Measurements from ENCODE around the gene BRPF1. TPM values are rescaled to one million over a fixed set of nuclear protein-coding genes. Genes with fewer than 3 reads are reported as not detected.
A peak's percentile ranks its signal among the peaks of the same experiment; 100 is the strongest.

Gene BRPF1
- polyA plus RNA-seq, 2 donors = 6.1 to 8.9 TPM

DNA sequence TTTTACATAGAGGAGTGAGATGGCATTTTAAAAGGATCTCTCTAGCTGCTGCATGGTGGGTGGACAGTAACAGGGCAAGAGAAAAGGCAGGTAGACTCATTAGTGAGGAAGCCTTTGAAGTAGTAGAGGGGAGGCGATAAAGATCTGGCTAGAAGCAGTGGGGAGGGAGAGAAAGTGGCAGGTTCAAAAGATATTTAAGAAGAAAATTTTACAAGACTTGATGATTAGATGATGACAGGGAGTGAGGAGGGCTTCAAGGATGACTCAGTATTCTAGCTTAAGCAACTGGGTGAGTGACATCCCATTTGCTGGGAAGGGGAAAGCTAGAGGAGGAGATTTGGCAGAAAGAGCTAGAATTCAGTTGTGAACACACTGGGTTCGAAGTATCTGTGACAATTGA is 3.8 kb upstream of the BRPF1 start:
- 95% methylated on average over 2 of the region's 2 CpGs for WGBS, 2 donors
- peaks cover 0 to 4% of the 10 kb centered on the region in 2 donors for H3K4me1 ChIP-seq (ENCODE audit: control insufficient read depth in 2 of 2, insufficient read depth in 2 of 2, low read length in 1 of 2)
- no peaks in the 10 kb centered on the region for H3K9me3 ChIP-seq (ENCODE audit: control insufficient read depth in 2 of 2, insufficient read depth in 1 of 2, low read depth in 1 of 2, low read length in 1 of 2)
- H3K36me3 ChIP-seq (ENCODE audit: control insufficient read depth in 2 of 2, insufficient read depth in 2 of 2, low read length in 1 of 2) = no peaks in the 10 kb centered on the region
- H3K27ac ChIP-seq (ENCODE audit: low read depth in 2 of 2, low read length in 1 of 2) = no peak overlapping the region
- no peaks in the 10 kb centered on the region for H3K27me3 ChIP-seq (ENCODE audit: control insufficient read depth in 1 of 2, insufficient read depth in 2 of 2, low read length in 2 of 2)
- H3K4me3 ChIP-seq (ENCODE audit: low read depth in 1 of 2, low read length in 2 of 2) = no peak overlapping the region

DNA sequence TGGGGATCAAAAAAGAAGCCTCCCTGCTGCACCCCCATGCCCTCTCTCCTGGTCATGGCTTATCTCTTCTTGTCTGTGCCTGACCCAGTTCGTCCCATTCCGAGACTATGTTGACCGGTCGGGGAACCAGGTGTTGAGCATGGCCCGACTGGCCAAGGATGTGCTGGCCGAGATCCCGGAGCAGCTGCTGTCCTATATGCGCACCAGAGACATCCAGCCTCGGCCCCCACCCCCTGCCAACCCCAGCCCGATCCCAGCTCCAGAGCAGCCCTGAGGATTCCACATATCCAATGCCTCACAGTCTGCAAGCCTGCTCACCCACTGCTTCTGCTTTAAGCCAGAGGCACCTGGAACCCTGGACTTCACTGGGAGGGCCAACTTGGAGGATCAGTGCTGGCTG is 2.1 kb upstream of the BRPF1 start:
- Histone ChIP-seq H3K9me3 (ENCODE audit: control insufficient read depth in 2 of 2, insufficient read depth in 1 of 2, low read depth in 1 of 2, low read length in 1 of 2) (no peaks in the 10 kb centered on the region), H3K4me1 (ENCODE audit: control insufficient read depth in 2 of 2, insufficient read depth in 2 of 2, low read length in 1 of 2) (peaks cover 0 to 10% of the 10 kb centered on the region in 2 donors), H3K27ac (ENCODE audit: low read depth in 2 of 2, low read length in 1 of 2) (no peak overlapping the region), H3K36me3 (ENCODE audit: control insufficient read depth in 2 of 2, insufficient read depth in 2 of 2, low read length in 1 of 2) (peaks cover 0 to 3% of the 10 kb centered on the region in 2 donors), H3K4me3 (ENCODE audit: low read depth in 1 of 2, low read length in 2 of 2) (no peak overlapping the region), H3K27me3 (ENCODE audit: control insufficient read depth in 1 of 2, insufficient read depth in 2 of 2, low read length in 2 of 2) (no peaks in the 10 kb centered on the region)
- 92 to 93% methylated on average over 9 to 10 of the region's 10 CpGs for WGBS, 2 donors

DNA sequence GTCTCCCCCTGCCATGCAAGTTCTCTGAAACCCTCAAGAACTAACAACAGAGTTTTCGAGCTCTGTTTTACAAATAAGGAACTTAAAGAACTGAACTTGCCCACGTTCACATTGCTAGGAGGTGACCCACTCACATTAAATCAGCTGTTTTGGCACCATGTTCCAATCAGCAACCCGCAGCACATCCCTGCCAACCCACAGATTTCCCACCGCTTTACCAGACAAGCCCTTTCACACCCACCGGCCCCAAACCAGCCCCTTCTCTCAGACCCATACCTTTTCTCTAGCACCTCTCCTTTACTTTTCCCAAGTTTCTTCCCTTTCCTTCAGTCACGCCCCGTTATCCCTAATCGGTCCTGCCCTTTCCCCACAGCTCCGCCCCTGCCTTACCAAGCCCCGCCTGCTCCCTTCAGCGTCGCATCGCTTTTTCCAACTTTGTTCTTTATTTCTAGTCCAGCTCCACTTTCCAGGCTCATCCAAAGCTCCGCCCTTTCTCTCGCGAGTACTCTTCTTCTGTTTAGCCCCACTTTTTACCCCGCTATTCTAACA is 804 bp upstream of the BRPF1 start:
- Histone ChIP-seq H3K27ac (ENCODE audit: low read depth in 2 of 2, low read length in 1 of 2) (peak overlapping the region; percentile 75 to 87), H3K9me3 (ENCODE audit: control insufficient read depth in 2 of 2, insufficient read depth in 1 of 2, low read depth in 1 of 2, low read length in 1 of 2) (no peaks in the 10 kb centered on the region), H3K4me3 (ENCODE audit: low read depth in 1 of 2, low read length in 2 of 2) (peak overlapping the region; percentile 48 to 56), H3K27me3 (ENCODE audit: control insufficient read depth in 1 of 2, insufficient read depth in 2 of 2, low read length in 2 of 2) (no peaks in the 10 kb centered on the region), H3K36me3 (ENCODE audit: control insufficient read depth in 2 of 2, insufficient read depth in 2 of 2, low read length in 1 of 2) (peaks cover 0 to 5% of the 10 kb centered on the region in 2 donors), H3K4me1 (ENCODE audit: control insufficient read depth in 2 of 2, insufficient read depth in 2 of 2, low read length in 1 of 2) (peaks cover 0 to 13% of the 10 kb centered on the region in 2 donors)
- WGBS, 2 donors = 1 to 2% methylated on average over 16 of the region's 17 CpGs

DNA sequence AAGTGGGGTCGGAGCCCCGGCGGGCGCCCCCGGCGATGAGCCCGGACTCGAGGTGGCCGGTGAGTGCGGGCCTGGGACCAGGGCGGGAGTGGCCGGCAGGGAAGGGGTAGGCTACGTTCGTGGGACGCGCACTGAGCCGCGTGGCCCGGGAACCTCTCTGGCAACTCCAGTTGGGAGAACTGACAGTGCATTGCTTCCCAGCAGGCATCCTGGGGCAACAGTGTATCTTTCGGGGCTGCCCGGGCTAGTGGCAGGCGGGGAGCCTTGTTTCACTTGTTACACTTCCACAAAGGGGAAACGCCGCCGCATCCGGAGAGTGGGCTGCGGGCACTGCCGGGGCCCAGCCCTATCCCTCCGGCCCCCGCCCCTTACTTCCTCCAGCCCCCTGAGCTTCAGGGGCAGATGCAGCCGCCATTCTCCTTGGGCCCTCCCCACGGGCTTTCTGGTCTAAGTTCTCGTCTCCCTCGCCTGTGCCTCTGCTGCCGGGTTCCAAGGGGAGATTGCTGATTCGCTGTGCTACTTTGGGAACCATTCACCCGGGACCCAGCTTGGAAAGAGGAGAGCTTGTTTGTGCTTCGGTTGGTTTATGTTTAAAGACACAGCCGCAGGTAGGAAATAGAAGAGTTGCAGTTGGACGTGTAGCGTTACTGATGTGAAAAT is 675 bp downstream of the BRPF1 start:
- Histone ChIP-seq H3K4me3 (ENCODE audit: low read depth in 1 of 2, low read length in 2 of 2) (peak overlapping the region; percentile 93 to 96), H3K27ac (ENCODE audit: low read depth in 2 of 2, low read length in 1 of 2) (peak overlapping the region; percentile 95 to 98), H3K27me3 (ENCODE audit: control insufficient read depth in 1 of 2, insufficient read depth in 2 of 2, low read length in 2 of 2) (no peaks in the 10 kb centered on the region), H3K4me1 (ENCODE audit: control insufficient read depth in 2 of 2, insufficient read depth in 2 of 2, low read length in 1 of 2) (peaks cover 0 to 13% of the 10 kb centered on the region in 2 donors), H3K9me3 (ENCODE audit: control insufficient read depth in 2 of 2, insufficient read depth in 1 of 2, low read depth in 1 of 2, low read length in 1 of 2) (no peaks in the 10 kb centered on the region), H3K36me3 (ENCODE audit: control insufficient read depth in 2 of 2, insufficient read depth in 2 of 2, low read length in 1 of 2) (peaks cover 6 to 10% of the 10 kb centered on the region in 2 donors)
- 1% methylated on average over 36 to 41 of the region's 41 CpGs for WGBS, 2 donors

DNA sequence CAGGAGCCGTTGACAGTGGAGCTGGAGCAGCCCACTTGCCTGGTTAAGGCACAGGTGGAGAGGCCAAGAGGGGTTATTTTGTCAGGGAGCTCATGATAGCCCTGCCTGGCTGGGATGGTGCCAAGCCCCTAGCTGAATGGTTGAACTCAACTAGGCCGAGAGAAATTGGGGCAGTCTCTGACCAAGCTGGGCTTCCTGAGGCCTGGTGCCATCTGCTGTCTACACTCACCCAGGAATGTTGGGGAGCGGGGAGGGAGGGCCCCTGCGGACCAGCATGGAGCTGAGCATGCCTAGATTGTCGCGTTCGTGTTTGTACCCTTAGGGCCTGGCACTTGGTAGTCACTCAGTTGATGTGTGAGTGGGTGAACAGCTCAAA is 1.2 kb downstream of the BRPF1 start:
- 27% methylated on average over 7 of the region's 7 CpGs for WGBS, 2 donors
- Histone ChIP-seq H3K27ac (ENCODE audit: low read depth in 2 of 2, low read length in 1 of 2) (peak overlapping the region; percentile 48 to 95), H3K4me3 (ENCODE audit: low read depth in 1 of 2, low read length in 2 of 2) (peak overlapping the region; percentile 93 to 96), H3K4me1 (ENCODE audit: control insufficient read depth in 2 of 2, insufficient read depth in 2 of 2, low read length in 1 of 2) (peaks cover 0 to 13% of the 10 kb centered on the region in 2 donors), H3K9me3 (ENCODE audit: control insufficient read depth in 2 of 2, insufficient read depth in 1 of 2, low read depth in 1 of 2, low read length in 1 of 2) (no peaks in the 10 kb centered on the region), H3K27me3 (ENCODE audit: control insufficient read depth in 1 of 2, insufficient read depth in 2 of 2, low read length in 2 of 2) (no peaks in the 10 kb centered on the region), H3K36me3 (ENCODE audit: control insufficient read depth in 2 of 2, insufficient read depth in 2 of 2, low read length in 1 of 2) (peaks cover 6 to 10% of the 10 kb centered on the region in 2 donors)

DNA sequence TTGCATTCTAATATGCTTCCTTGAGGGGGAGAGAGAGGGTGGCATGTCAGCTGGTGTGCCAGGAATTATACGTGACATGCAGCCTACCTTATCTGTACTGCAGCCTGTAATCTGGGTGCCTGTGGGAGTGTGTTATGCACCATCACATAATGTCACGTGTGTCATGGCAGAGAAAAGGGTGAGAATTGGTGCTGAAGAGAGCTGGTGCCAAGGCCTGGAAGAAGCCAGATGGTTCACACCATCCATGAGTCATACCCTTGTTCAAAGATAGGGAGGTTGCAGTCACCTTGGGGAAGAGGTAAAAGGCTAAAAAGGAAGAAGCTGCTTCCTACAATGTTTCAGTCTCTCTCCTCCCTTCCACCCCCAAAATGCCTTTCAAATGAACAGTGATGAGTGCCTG is 5.3 kb downstream of the BRPF1 start:
- Histone ChIP-seq H3K4me1 (ENCODE audit: control insufficient read depth in 2 of 2, insufficient read depth in 2 of 2, low read length in 1 of 2) (peaks cover 0 to 15% of the 10 kb centered on the region in 2 donors), H3K9me3 (ENCODE audit: control insufficient read depth in 2 of 2, insufficient read depth in 1 of 2, low read depth in 1 of 2, low read length in 1 of 2) (no peaks in the 10 kb centered on the region), H3K4me3 (ENCODE audit: low read depth in 1 of 2, low read length in 2 of 2) (no peak overlapping the region), H3K27me3 (ENCODE audit: control insufficient read depth in 1 of 2, insufficient read depth in 2 of 2, low read length in 2 of 2) (no peaks in the 10 kb centered on the region), H3K27ac (ENCODE audit: low read depth in 2 of 2, low read length in 1 of 2) (no peak overlapping the region), H3K36me3 (ENCODE audit: control insufficient read depth in 2 of 2, insufficient read depth in 2 of 2, low read length in 1 of 2) (peaks cover 20 to 36% of the 10 kb centered on the region in 2 donors)
- WGBS, 2 donors = 63 to 66% methylated on average over 2 of the region's 2 CpGs

DNA sequence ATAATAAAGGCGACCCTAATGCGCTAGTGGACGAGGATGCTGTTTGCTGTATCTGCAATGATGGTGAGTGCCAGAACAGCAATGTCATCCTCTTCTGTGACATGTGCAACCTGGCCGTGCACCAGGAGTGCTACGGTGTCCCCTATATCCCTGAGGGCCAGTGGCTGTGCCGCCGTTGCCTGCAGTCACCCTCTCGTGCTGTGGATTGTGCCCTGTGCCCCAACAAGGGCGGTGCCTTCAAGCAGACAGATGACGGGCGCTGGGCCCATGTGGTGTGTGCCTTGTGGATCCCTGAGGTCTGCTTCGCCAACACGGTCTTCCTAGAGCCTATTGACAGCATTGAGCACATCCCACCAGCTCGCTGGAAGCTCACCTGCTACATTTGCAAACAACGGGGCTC is 7.6 kb downstream of the BRPF1 start:
- H3K36me3 ChIP-seq (ENCODE audit: control insufficient read depth in 2 of 2, insufficient read depth in 2 of 2, low read length in 1 of 2) = peaks cover 41 to 51% of the 10 kb centered on the region in 2 donors
- H3K4me3 ChIP-seq (ENCODE audit: low read depth in 1 of 2, low read length in 2 of 2) = no peak overlapping the region
- no peaks in the 10 kb centered on the region for H3K9me3 ChIP-seq (ENCODE audit: control insufficient read depth in 2 of 2, insufficient read depth in 1 of 2, low read depth in 1 of 2, low read length in 1 of 2)
- H3K27ac ChIP-seq (ENCODE audit: low read depth in 2 of 2, low read length in 1 of 2) = no peak overlapping the region
- 94 to 96% methylated on average over 15 of the region's 15 CpGs for WGBS, 2 donors
- peaks cover 0 to 7% of the 10 kb centered on the region in 2 donors for H3K4me1 ChIP-seq (ENCODE audit: control insufficient read depth in 2 of 2, insufficient read depth in 2 of 2, low read length in 1 of 2)
- H3K27me3 ChIP-seq (ENCODE audit: control insufficient read depth in 1 of 2, insufficient read depth in 2 of 2, low read length in 2 of 2) = no peaks in the 10 kb centered on the region

DNA sequence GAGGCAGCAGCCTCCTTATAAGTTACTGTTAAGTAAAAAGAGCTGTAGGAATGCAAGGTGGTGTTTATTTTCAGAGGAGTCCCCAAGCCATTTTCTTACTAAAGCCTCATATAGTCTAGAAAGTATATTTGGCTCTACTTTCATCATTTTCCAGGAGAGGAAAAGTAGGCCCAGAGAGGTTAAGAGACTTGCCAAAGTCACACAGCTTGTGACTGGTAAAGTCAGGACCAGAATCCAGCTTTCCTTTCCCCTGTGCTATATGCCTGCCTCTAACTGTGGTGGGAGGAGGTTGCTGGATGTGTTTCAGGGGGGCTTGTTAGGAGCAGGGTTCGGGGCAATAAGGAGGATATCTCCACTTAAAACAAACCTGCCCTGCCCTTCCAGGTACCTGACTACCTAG is 11.0 kb downstream of the BRPF1 start:
- 95 to 100% methylated on average over 1 of the region's 1 CpG for WGBS, 2 donors
- Histone ChIP-seq H3K27me3 (ENCODE audit: control insufficient read depth in 1 of 2, insufficient read depth in 2 of 2, low read length in 2 of 2) (no peaks in the 10 kb centered on the region), H3K4me1 (ENCODE audit: control insufficient read depth in 2 of 2, insufficient read depth in 2 of 2, low read length in 1 of 2) (peaks cover 0 to 2% of the 10 kb centered on the region in 2 donors), H3K36me3 (ENCODE audit: control insufficient read depth in 2 of 2, insufficient read depth in 2 of 2, low read length in 1 of 2) (peaks cover 45 to 69% of the 10 kb centered on the region in 2 donors), H3K4me3 (ENCODE audit: low read depth in 1 of 2, low read length in 2 of 2) (no peak overlapping the region), H3K9me3 (ENCODE audit: control insufficient read depth in 2 of 2, insufficient read depth in 1 of 2, low read depth in 1 of 2, low read length in 1 of 2) (no peaks in the 10 kb centered on the region), H3K27ac (ENCODE audit: low read depth in 2 of 2, low read length in 1 of 2) (no peak overlapping the region)

DNA sequence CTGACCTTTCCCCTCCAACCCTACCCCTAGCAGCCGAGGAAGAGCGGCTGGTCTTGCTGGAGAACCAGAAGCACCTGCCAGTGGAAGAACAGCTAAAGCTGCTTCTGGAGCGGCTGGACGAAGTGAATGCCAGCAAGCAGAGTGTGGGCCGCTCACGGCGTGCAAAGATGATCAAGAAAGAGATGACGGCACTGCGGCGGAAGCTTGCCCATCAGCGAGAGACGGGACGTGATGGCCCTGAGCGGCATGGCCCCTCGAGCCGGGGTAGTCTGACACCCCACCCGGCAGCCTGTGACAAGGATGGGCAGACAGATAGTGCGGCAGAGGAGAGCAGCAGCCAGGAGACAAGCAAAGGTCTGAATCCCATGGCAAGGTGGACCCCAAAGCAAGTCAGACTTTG is 12.0 kb downstream of the BRPF1 start:
- no peak overlapping the region for H3K4me3 ChIP-seq (ENCODE audit: low read depth in 1 of 2, low read length in 2 of 2)
- no peaks in the 10 kb centered on the region for H3K27me3 ChIP-seq (ENCODE audit: control insufficient read depth in 1 of 2, insufficient read depth in 2 of 2, low read length in 2 of 2)
- WGBS, 2 donors = 95 to 97% methylated on average over 18 of the region's 18 CpGs
- H3K4me1 ChIP-seq (ENCODE audit: control insufficient read depth in 2 of 2, insufficient read depth in 2 of 2, low read length in 1 of 2) = peaks cover 0 to 2% of the 10 kb centered on the region in 2 donors
- no peak overlapping the region for H3K27ac ChIP-seq (ENCODE audit: low read depth in 2 of 2, low read length in 1 of 2)
- peaks cover 45 to 63% of the 10 kb centered on the region in 2 donors for H3K36me3 ChIP-seq (ENCODE audit: control insufficient read depth in 2 of 2, insufficient read depth in 2 of 2, low read length in 1 of 2)
- H3K9me3 ChIP-seq (ENCODE audit: control insufficient read depth in 2 of 2, insufficient read depth in 1 of 2, low read depth in 1 of 2, low read length in 1 of 2) = no peaks in the 10 kb centered on the region

DNA sequence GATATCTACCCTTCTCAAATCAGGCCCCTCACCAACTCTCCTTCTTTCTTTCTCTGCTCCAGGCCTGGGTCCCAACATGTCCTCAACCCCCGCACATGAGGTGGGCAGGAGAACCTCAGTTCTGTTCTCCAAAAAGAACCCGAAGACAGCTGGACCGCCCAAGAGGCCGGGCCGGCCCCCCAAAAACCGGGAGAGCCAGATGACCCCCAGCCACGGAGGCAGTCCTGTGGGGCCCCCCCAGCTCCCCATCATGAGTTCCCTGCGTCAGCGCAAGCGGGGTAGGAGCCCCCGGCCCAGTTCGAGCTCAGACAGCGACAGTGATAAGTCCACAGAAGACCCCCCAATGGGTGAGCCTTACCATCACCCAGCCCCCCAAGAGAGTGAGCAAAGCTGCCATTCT is 12.6 kb downstream of the BRPF1 start:
- Histone ChIP-seq H3K4me1 (ENCODE audit: control insufficient read depth in 2 of 2, insufficient read depth in 2 of 2, low read length in 1 of 2) (peaks cover under 1 to 1% of the 10 kb centered on the region in 2 donors), H3K36me3 (ENCODE audit: control insufficient read depth in 2 of 2, insufficient read depth in 2 of 2, low read length in 1 of 2) (peaks cover 45 to 58% of the 10 kb centered on the region in 2 donors), H3K9me3 (ENCODE audit: control insufficient read depth in 2 of 2, insufficient read depth in 1 of 2, low read depth in 1 of 2, low read length in 1 of 2) (no peaks in the 10 kb centered on the region), H3K27me3 (ENCODE audit: control insufficient read depth in 1 of 2, insufficient read depth in 2 of 2, low read length in 2 of 2) (no peaks in the 10 kb centered on the region), H3K4me3 (ENCODE audit: low read depth in 1 of 2, low read length in 2 of 2) (no peak overlapping the region), H3K27ac (ENCODE audit: low read depth in 2 of 2, low read length in 1 of 2) (no peak overlapping the region)
- 96 to 98% methylated on average over 12 to 13 of the region's 13 CpGs for WGBS, 2 donors
